ENCODE results near the gene MVD. TPM values are rescaled to one million over a fixed set of nuclear protein-coding genes. Genes with fewer than 3 reads are reported as not detected.

Gene MVD
- total RNA-seq, 1 experiment from 2014 or later: 38.3 TPM

GRCh38 chr16:88665570-88665969 is 2.7 kb upstream of the MVD start:
- no peaks in the 10 kb centered on the region for H3K9me3 ChIP-seq (ENCODE audit: low read length)
- TF ChIP-seq EZH2phosphoT487 (IDR thresholded peaks at IDR 0.05; ENCODE audit: borderline replicate concordance, low read length) (no peak), EZH2 (IDR thresholded peaks at IDR 0.05; ENCODE audit: low read length, unreplicated experiment) (no peak)
- TF ChIP-seq, protein P1, sequence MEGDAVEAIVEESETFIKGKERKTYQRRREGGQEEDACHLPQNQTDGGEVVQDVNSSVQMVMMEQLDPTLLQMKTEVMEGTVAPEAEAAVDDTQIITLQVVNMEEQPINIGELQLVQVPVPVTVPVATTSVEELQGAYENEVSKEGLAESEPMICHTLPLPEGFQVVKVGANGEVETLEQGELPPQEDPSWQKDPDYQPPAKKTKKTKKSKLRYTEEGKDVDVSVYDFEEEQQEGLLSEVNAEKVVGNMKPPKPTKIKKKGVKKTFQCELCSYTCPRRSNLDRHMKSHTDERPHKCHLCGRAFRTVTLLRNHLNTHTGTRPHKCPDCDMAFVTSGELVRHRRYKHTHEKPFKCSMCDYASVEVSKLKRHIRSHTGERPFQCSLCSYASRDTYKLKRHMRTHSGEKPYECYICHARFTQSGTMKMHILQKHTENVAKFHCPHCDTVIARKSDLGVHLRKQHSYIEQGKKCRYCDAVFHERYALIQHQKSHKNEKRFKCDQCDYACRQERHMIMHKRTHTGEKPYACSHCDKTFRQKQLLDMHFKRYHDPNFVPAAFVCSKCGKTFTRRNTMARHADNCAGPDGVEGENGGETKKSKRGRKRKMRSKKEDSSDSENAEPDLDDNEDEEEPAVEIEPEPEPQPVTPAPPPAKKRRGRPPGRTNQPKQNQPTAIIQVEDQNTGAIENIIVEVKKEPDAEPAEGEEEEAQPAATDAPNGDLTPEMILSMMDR (conservative IDR thresholded peaks at IDR 0.05; ENCODE audit: low read depth, low read length): no peak
- H3K27ac ChIP-seq (ENCODE audit: low read length): no peak overlapping the region
- ChIA-PET CTCF (no interaction called here), POLR2A (ENCODE audit: unreplicated experiment) (no interaction called here)
- H3K4me3 ChIP-seq (ENCODE audit: low read length): no peak overlapping the region
- intact Hi-C loops (cut with micrococcal nuclease): no loop called here
- no peaks in the 10 kb centered on the region for H3F3A ChIP-seq (ENCODE audit: low read length, unreplicated experiment)
- DNase-seq: no peak
- no peaks in the 10 kb centered on the region; the same call in 1 of the 2 replicates for H3K4me1 ChIP-seq (ENCODE audit: insufficient read depth, low read length)
- H3K4me2 ChIP-seq (ENCODE audit: low read length): no peak overlapping the region
- H3K79me2 ChIP-seq (ENCODE audit: low read length): peaks cover 18% of the 10 kb centered on the region
- H3K9ac ChIP-seq (ENCODE audit: low read length): no peak overlapping the region
- BruUV-seq (replicated peaks): no TSS peak
- no peak overlapping the region for H2AFZ ChIP-seq (ENCODE audit: low read length)
- no peaks in the 10 kb centered on the region for H3K27me3 ChIP-seq (ENCODE audit: low read length)
- H4K20me1 ChIP-seq (ENCODE audit: low read length): 0 out of 2 replicates have a peak, but pooled peaks cover 3% of the 10 kb centered on the region
- H3K9me2 ChIP-seq (replicated peaks; ENCODE audit: low read length): no peaks in the 10 kb centered on the region
- no peak for ATAC-seq
- H3K36me3 ChIP-seq (ENCODE audit: low read depth, low read length): no peaks in the 10 kb centered on the region

DNA sequence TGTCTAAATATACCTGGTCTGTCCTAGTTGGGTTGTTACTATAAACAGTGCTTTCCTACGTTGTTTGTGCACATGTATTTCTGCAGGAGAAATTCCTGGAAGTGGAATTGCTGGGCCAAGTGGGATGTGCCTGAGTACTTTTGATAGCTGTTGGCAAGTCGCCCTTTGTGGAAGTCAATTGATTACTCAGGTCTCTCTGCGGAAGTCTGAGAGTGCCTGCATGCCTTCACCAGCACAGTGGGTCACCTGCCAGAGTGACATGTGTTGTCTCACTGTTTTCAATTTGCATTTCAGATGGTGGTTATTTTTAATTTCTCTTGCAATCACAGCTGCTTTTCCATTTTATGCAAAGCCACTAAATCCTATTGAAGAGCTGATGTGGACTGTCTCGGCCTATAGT is 2.3 kb upstream of the MVD start:
- H3K4me2 ChIP-seq (ENCODE audit: low read length): no peak overlapping the region
- H3K27ac ChIP-seq (ENCODE audit: low read length): no peak overlapping the region

More for the DNA sequence above, 2.3 kb upstream of the MVD start:
- intact Hi-C loops (cut with micrococcal nuclease): no loop called here
- H3K79me2 ChIP-seq (ENCODE audit: low read length): peaks cover 18% of the 10 kb centered on the region
- no peaks in the 10 kb centered on the region for H3K9me2 ChIP-seq (replicated peaks; ENCODE audit: low read length)
- no peaks in the 10 kb centered on the region for H3F3A ChIP-seq (ENCODE audit: low read length, unreplicated experiment)
- H3K36me3 ChIP-seq (ENCODE audit: low read depth, low read length): no peaks in the 10 kb centered on the region
- H3K4me3 ChIP-seq (ENCODE audit: low read length): no peak overlapping the region
- H3K4me1 ChIP-seq (ENCODE audit: insufficient read depth, low read length): no peaks in the 10 kb centered on the region; the same call in 1 of the 2 replicates
- no peak overlapping the region for H3K9ac ChIP-seq (ENCODE audit: low read length)
- H4K20me1 ChIP-seq (ENCODE audit: low read length): 0 out of 2 replicates have a peak, but pooled peaks cover 3% of the 10 kb centered on the region
- no peak overlapping the region for H2AFZ ChIP-seq (ENCODE audit: low read length)
- ChIA-PET CTCF (no interaction called here), POLR2A (ENCODE audit: unreplicated experiment) (no interaction called here)
- BruUV-seq (replicated peaks): no TSS peak
- no peaks in the 10 kb centered on the region for H3K9me3 ChIP-seq (ENCODE audit: low read length)
- ATAC-seq: no peak
- no peaks in the 10 kb centered on the region for H3K27me3 ChIP-seq (ENCODE audit: low read length)
- DNase-seq: no peak
- TF ChIP-seq EZH2 (IDR thresholded peaks at IDR 0.05; ENCODE audit: low read length, unreplicated experiment) (no peak), EZH2phosphoT487 (IDR thresholded peaks at IDR 0.05; ENCODE audit: borderline replicate concordance, low read length) (no peak)
- TF ChIP-seq, protein P1 (conservative IDR thresholded peaks at IDR 0.05; ENCODE audit: low read depth, low read length): no peak
